HEK293T (cell line): ENCODE measurements around the gene RNASE13.

Experiments
- ARNT ChIP-seq: fragments of 450-650 bp; IDR thresholded peaks from 2 replicates; pipeline ENCODE4 v1.6.1; 2017; ENCODE audit warnings: mild to moderate bottlenecking
- CTBP1 ChIP-seq: fragments of 450-650 bp; IDR thresholded peaks from 2 replicates; pipeline ENCODE4 v1.6.1; 2016; ENCODE audit warnings: borderline replicate concordance
- ELF4 ChIP-seq: fragments of 450-650 bp; IDR thresholded peaks from 2 replicates; pipeline ENCODE4 v1.6.1; 2017; ENCODE audit warnings: antibody characterized with exemption
- FOXA1 ChIP-seq: fragments of 450-650 bp; IDR thresholded peaks from 2 replicates; pipeline ENCODE4 v1.6.1; 2016; ENCODE audit warnings: mild to moderate bottlenecking
- FOXM1 ChIP-seq: fragments of 450-650 bp; IDR thresholded peaks from 2 replicates; pipeline ENCODE4 v1.6.1; 2017; ENCODE audit warnings: mild to moderate bottlenecking, borderline replicate concordance
- ZNF384 ChIP-seq: fragments of 450-650 bp; IDR thresholded peaks from 2 replicates; pipeline ENCODE4 v1.6.1; 2016

GRCh38 chr14:20988717-20989470 is 45.7 kb downstream of the RNASE13 start:
- TF ChIP-seq ARNT = no peak
- no peak for TF ChIP-seq FOXM1
- TF ChIP-seq CTBP1 = no peak
- TF ChIP-seq ELF4 = no peak
- no peak for TF ChIP-seq FOXA1
- TF ChIP-seq ZNF384 = no peak
